Activated T-helper 1 cell treated with Interleukin-2 at 50 U/mL for 16 hours (primary cell): ENCODE results near the gene VWCE.

Experiments
- DNase-seq: peaks from one replicate; pipeline ENCODE4 v3.0.0-alpha.2; 2020; ENCODE audit warnings: low read depth

VWCE gene

DNA sequence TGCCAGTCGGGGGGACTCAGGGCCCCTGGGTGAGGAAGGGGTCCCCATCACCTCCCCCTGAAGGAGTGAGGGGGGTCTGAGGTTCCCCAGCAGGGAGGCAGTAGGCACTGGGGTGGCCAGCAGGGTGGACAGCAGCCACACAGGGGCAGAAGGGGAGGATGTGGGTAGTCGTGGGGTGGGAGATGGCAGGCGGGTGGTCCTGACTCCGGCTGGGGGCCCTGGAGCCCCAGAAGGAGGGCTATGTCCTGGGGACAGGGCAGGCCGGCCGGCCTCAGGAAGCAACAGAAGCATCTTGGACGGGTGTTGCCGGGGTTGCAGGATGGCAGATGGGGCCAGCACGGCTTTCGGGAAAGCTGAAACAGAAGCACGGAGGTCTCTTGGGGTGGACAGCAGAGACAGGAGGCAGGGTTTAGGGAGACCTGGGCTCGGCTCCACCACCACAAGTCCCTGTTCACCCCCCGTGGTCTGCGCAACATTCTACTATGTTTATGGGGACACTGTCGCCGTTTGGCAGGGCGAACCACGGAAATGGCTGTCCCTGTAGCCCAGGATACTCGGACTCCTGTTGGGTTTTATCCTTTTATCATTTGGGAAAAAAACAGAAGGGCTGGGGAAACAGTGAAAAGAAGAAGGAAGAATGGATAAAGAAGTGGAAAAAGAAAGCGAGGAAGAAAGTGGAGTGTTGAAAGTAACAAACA, 14.1 kb downstream of the VWCE start:
- DNase-seq = no peak

DNA sequence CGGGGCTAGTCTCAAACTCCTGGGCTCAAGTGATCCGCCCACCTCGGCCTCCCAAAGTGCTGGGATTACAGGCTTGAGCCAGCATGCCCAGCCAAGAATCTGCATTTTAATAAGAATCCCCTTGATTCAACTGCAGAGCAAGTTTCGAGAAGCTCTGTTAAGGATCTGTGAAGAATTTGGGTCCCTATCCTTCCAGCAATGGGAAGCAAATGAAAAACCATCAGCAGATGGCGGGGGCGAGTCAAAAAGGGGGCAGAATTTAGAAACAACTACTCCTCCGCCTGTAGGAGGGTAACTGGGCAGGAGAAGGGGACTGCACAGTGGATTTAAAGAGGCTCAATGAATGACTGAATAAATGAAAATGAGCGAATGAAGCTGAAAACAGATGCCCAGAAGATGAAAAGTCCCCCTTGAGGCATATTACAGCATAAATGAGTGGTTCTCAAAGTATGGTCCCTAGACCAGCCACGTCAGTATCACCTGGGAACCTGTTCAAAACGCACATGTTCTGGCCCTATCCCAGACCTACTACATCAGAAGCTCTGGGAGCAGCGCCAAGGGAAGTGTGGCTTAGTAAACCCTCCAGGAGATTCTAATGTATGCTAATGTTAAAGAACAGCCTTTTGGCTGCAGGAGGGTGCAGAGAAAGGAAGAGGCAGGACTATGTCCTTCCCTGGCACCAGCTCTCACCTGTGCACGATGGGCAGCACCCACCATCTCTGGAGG, 15.0 kb downstream of the VWCE start:
- no peak for DNase-seq

DNA sequence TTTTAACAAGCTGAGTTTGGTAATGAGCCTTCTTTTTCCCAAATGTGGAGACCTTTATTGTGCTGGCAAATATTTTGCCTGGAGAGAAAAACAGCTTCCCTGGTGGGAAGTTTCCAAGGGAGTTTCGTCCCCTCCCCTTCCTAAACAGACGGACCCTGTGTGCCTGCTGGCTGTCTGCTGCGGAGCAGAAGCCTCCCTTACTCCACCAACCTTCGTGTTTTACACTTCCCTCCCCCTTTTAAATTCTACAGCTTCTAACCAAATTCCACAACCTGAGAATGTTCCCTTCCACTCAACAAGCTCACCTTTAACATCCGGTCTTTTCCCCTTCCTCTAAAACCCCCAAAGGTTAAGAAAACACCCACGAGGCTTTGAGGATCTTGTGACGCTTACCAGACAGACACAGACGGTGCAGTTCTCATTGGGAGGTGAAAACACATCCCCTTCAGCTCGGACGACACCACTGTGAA, 17.1 kb downstream of the VWCE start:
- no peak for DNase-seq

DNA sequence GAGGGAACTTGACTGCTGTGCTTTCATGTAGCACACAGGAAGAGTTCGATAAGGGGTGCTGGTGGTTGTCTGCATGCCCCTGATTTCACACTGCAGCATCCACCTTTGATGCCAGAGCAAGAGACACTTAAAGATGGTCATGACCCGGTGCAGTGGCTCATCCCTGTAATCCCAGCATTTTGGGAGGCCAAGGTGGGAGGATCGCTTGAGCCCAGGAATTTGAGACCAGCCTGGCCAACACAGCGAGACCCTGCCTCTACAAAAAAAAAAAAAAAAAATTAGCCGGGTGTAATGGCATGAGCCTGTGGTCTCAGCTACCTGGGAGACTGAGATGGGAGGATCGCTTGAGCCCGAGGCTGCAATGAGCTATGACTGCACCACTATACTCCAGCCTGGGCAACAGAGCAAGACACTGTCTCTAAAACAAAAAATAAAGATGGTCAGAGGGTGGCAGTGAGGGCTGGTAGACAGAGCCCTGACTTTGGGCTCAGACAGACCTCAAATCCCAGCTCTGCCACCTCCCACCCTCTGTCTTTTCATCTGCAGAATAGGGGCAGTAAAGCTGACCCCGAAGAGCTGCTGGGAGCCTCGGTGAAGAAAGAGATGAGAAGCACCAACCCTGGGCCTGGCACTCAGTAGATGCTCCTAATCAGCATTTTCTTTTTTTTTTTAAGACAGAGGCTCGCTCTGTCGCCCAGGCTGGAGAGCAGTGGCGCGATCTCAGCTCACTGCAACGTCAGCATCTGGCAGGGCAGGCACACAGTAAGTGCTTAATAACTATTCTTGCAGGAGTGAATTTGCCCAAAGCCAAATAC, 17.7 kb downstream of the VWCE start:
- DNase-seq = no peak

DNA sequence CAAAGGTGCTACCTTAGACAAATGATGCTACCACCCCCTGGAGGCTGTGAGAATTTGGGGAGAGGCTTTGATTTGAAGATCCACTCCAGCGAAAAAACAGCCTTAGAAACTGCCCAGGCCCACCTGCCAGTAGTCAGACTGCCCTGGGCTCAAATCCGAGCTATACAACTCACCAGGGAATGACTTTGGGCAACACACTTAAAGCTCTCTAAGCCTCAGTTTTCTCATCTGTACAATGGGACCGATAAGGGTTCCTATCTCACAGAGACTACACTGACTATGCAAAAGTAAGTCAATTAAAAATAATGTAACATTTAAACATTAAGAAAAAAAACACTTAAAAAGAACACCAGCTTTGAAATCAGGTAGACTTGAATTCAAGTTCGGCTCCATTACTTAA, 19.9 kb downstream of the VWCE start:
- DNase-seq = no peak

DNA sequence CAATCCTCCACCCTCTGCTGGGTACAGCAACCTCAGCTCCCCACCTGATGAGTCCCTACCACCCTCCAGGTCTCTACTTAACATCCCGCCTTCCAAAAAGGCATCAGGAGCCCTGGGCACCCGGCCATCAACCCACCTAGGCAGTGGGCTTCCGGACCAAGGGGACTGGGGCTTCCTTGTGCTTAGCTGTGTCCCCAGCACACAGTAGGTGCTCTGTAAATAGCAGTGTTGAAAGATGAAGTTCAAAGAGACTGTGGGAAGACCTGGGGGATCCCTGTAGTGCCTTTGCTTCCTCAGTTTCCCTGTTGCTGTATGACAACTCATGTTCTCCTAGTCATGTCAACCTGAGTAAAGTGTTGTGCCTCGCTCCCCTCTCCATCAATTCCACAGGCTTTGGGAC, 21.0 kb downstream of the VWCE start:
- no peak for DNase-seq

DNA sequence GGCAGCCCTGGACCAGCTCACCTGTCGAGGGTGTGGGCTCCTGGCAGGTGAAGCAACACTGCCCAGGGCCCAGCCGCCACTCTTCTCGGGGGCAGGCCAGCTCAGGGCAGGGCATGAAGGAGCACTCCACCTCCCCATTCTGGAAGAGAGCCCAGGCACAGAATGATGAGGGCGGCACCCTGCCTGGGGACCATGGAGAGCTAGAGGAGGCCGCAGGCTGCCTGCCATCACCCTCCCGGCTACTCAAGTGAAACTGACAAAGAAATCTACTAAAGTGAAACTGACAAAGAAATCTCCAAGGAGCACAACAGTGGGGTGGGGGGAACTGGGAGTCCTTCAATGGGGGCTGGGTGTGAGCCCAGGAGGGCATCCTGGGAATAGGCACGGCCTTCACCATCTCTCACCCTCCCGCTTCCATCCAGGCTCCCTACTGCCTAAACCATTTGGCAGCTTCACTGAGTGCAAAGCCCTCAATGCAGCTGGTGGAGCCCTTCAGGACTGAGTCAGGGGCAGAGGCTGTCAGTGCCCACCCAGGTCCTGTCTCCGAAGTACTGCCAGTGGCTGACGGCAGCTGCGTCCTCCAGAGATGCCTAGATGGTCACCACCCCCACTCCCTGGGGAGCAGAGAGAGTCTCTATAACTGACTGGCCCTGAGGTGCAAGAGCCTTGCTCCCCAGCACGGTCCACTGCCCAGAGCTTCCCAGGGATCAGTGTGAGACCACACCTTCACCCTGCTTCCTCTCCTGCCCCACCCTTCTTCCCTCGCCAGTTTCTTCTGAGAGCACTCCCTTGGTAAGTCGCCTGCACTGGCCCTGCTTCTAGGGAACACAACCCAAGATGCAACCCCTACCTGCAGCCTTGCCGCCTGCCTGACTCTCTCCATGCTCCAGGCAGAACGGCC, 21.7 kb downstream of the VWCE start:
- DNase-seq = no peak

DNA sequence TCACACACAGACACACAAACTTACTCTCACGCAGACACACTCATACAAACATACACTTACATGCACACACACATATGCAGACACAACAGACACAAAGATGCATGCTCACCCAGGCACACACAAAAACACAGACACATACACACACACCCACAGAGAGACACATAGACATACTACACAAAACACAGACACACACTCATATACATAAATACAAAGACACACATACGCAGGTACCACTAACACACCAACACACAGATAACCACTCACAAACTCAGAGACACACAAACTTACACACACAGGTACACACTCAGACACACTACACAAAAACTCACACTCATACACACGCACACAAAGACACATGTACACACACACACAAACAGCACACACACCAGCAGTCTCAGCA, 22.4 kb downstream of the VWCE start:
- DNase-seq = no peak

DNA sequence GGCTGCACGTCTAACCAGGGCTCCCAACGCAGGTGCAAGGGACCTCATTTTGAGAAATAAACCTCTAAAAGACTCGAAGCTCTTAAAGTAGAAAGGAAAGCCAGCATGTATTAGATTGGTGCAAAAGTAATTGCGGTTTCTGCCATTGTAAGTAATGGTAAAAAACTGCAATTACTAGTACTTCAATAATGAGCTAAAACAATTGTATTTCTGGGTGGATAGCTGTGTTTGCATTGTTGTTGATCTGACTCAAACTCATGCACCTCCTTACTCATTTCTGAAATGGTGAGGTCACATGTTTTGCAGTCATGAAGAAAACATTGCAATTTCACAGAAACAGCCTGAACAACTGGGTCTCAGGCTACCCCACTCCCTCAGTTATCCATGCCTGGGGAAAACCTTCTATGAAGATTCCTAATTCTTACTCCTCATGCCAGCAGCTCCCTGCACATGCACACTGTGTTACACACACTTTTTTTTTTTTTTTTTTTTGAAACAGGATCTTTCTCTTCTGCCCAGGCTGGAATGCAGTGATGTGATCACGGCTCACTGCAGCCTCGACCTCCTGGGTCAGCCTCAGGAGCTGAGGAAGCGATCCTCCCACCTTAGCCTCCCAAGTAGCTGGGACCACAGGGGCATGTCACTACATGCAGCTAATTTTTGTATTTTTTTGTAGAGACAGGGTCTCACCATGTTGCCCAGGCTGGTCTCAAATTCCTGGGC, 24.6 kb downstream of the VWCE start:
- no peak for DNase-seq

DNA sequence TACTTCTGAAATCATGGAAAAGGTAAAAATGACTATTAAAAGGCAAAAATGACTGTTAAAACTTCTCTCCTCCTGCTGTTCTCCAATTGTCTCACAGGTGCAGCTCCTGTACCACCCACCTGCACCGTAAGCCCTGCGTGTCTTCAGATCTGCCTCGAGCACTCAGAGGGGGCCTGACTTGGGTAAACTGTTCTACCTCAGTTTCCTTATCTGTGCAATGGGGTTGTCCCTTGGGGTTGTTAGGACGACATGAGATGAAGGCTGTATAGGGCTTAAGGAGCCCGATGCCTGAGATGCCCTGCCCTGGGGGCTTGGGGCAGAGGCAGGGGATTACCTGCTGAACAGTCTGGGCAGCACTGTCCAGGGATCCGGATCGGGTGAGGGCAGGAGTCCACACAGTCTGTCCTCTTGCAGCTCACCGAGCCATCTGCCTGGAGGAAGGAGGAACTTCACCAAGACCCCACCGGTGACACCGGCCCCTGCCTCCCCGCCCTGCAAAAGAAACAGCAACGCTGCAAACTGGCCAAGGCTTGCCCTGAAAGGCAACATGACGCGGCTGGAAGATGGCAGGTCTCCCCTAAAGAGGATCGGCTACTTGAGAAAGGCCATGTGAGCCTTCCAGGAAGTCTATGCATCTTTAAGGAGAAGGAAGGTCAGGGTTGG, 26.4 kb downstream of the VWCE start:
- no peak for DNase-seq

DNA sequence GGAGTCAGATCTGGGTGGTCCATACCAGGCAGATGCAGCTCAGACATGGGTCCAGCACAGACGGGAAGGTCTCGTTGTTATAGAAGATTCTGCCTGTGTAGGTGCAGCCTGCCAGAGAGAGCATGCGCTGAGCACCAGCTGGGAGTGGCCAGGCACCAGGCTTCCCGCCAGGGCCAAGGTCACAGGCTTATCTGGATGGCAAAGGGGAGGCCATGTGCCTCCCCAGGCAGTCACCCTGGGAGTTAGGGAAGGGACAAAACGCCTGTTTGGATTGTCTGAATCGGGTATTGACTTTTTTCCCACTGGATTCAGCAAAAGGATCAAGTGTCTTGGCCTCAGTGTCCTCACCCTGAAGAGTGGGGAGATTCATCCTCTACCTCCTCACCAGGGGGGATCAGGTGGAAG, 27.7 kb downstream of the VWCE start:
- no peak for DNase-seq

DNA sequence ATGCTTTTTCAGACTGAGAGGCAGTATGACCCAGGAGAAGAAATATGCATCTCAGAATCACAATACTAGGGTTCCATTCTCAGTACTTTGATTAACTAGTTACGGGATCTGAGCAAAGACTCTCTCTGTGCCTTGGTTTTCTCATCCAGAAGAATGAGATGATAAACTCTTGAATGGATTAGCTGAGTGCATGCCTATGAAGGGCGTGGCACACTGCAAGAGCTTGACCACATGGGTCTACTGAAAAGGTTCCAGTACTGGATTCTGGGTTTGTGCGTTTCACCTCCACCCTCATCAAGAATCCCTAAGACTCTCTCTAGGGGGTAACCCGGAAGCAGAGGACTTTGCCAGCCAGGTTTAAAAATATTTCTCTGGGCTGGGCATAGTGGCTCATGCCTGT, 28.5 kb downstream of the VWCE start:
- DNase-seq = no peak

DNA sequence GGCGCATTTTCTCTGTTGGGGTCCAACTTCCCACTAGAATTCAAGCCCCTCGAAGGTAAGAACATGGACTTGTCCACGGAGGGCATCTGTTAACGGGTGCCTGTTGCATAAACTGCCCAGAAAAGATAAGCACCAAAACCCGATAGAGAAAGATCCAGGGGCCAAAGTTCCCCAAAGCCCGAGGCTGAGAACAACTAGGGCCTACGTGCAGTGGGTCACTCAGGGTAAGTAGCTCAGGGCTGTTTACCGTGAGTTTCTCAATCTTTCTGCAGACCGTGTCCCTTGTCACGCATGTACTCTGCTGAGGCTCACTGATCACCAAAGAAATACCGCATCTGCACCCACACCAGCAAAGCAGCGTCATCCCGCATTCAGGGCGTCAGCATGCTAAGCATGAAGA, 29.8 kb downstream of the VWCE start:
- DNase-seq = no peak

DNA sequence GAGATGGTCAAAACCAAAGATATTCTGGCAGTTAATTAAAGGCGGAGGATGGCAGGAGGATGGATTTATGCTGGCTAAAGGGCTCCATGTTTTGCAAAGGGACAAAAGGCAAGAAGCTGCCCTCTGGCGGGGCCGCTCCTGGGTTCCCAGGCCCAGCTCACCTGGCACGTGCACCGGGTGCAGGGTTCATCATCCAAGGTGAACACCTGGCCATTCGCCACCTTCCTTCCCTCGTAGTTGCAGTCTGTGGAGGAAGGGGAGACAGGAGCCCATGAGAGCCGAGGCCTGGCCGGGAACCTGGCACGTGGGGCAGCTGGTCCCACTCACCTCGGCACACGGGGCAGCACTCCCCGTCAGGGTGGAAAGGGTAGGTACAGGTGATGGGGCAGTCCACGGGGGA, 30.3 kb downstream of the VWCE start:
- DNase-seq = no peak

DNA sequence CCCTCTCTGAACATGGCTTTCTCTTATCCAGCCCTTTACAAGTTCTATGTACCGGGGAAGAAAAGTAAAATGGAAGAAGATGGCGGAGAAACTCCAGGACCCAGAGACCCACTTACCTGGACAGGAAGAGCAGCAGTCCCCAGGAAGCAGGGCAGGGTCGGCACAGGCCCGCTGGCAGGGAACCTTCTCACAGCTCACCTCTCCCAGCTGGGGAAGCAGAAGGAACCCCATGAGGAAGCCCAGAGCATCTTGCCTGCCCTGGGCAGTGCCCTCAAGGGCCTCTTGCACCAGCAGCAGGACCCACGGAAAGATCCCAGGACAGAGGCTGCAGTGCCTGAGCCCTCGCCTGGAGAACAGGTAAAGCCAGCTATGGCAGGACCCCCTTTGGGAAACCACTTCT, 30.7 kb downstream of the VWCE start:
- DNase-seq = no peak

DNA sequence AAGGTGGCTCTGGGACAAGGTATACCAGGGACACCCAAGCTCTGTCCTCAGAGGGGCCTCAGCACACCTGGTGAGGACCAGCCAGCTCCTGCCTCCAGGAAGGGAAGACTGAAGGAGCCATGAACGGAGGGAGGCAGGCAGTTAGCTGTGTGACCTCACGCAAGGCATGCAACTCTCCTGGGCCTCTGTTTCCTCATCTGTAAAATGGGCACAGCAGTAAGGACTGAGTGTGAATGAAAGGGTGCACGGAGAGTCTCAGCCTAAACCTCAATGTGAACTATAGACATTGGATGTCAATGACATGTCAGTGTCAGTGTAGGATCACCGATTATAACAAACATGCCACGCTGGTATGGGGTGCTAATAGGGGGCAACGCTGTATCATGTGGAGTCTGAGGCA, 35.8 kb downstream of the VWCE start:
- DNase-seq = no peak

DNA sequence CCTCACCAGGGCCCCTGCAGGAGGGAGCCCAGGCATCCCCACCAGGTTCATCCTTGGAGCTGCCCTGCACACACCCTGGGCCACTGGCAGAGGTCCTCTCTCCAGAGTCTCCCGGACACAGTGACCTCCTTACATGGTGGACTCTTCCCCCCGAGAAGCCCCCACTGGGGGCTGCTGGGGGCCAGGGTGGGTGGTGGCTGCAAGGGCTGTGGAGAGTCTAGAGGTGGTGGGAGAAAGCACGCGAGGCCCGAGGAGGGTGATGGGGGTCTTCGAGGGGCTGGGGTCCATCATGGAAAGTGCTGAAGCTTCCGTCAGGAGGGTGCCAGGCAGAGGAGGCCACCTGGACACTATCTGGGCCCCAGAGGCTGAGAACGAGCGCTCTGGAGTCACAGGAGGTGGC, 36.6 kb downstream of the VWCE start:
- no peak for DNase-seq

DNA sequence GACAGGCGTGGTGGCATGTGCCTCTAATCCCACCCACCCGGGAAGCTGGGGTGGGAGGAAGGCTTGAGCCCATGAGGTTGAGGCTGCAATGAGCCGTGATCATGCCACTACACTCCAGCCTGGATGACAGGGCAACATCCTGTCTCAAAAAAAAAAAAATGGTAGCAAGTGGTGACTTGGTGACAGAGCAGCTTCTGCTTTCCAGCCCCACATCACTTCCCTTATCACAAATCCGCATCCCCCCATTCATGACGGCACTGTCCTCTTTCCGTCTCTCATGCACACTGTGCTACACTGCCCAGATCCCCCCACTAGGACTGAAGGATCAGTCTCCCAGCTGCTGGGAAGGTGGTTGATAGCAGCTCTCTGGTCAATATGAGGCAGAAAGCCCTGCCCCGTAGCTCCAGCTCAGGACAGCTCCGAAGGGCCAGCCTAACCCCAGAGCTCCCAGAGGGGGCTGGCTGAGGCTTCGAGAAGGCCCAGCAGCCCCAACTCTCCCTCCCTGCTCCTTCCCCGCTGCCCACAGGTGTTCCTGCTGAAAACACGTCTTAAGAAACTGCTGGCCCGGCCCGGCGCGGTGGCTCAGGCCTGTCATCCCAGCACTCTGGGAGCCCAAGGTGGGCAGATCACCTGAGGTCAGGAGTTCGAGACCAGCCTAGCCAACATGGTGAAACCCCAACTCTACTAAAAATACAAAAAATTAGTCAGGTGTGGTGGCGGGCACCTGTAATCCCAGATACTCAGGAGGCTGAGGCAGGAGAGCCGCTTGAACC, 38.2 kb downstream of the VWCE start:
- no peak for DNase-seq

DNA sequence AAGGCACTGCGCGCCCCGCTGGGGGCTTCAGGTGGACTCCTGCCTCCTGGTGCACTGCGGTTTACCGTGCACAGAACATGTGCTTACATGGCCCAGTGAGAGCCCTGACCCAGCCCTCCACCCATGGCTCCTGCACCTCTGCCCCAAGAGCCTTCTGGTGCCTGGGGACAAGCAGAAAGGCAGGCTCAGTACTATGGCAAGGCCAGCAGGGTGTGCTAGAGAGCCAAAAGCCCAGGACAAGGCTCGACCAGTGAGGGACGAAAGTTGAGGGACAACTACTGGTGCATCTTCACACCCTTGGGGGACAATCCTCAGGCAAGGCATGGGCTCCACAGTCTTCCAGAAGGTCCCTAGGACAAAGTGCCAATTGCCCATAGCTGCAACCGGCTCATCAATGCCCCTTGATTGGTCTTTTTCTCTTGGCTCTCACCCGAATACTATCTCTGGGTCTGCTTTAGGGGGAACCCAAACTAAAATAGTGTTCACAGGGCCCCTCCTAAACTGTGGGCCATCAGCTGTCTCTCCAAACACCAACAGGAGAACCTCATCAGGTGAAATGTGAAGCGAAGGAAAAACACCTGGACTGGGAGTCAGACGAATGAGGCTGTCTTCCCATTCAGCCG, 40.6 kb downstream of the VWCE start:
- DNase-seq = peak; percentile 23
